Measurements from ENCODE around the gene ASCC3.

The ASCC3 gene

DNA sequence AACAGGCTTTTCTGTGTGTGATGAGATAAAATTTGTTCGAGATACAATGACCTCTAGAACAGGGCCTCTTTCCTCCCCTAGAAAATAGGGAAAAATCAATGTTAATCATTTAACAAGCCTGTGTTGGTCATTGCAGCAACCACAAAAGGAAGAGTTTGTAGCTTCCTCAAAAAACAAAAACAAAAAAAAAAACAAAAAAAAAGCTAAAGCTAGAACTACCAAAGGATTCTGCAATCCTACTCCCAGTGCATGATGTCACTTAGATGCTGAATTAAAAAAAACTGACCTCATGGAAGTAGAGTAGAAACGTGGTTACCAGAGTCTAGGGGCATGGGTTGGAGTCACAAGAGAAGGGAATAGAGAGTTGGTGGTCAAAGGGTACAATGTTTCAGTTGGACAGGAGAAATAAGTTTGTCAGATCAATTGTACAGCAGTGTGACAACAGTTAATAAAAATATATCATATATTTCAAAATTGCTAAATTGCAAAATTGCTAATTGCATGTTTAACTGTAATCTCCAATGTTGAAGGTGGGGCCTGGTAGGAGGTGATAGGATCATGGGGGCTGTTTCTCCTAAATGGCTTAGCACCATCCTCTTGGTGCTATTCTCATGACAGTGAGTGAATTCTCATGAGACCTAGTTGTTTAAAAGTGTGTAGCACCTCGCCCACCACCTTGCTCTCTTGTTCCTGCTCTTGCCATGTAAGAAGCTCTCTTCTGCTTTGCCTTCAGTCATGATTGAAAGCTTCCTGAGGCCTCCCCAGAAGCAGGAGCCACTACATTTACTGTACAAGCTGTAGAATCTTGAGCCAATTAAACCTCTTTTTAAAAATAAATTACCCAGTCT, 253.0 kb downstream of the ASCC3 start:
- Histone ChIP-seq H3K4me2 (ENCODE audit: low read depth, low read length, poor library complexity, severe bottlenecking) (no peak overlapping the region), H2AFZ (ENCODE audit: low read length) (no peak overlapping the region), H4K20me1 (ENCODE audit: insufficient read depth, low read length, poor library complexity, severe bottlenecking) (no peaks in the 10 kb centered on the region), H3K79me2 (ENCODE audit: insufficient read depth, low read length) (no peaks in the 10 kb centered on the region), H3F3A (ENCODE audit: low read depth) (no peaks in the 10 kb centered on the region), H3K9me3 (ENCODE audit: insufficient read depth, low read depth, low read length) (no peaks in the 10 kb centered on the region), H3K9ac (ENCODE audit: low read depth, low read length, poor library complexity, severe bottlenecking) (no peak overlapping the region), H3K4me3 (ENCODE audit: low read length, poor library complexity, severe bottlenecking) (no peak overlapping the region), H3K27me3 (ENCODE audit: insufficient read depth, low read length, poor library complexity, severe bottlenecking) (no peaks in the 10 kb centered on the region), H3K4me1 (ENCODE audit: insufficient read depth, low read length, poor library complexity, severe bottlenecking) (no peaks in the 10 kb centered on the region), H3K36me3 (ENCODE audit: insufficient read depth, low read length) (no peaks in the 10 kb centered on the region), H3K9me2 (replicated peaks; ENCODE audit: low read depth, low read length) (no peaks in the 10 kb centered on the region)
- TF ChIP-seq EZH2phosphoT487 (IDR thresholded peaks at IDR 0.05; ENCODE audit: borderline replicate concordance) = no peak
- TF ChIP-seq, protein P1, sequence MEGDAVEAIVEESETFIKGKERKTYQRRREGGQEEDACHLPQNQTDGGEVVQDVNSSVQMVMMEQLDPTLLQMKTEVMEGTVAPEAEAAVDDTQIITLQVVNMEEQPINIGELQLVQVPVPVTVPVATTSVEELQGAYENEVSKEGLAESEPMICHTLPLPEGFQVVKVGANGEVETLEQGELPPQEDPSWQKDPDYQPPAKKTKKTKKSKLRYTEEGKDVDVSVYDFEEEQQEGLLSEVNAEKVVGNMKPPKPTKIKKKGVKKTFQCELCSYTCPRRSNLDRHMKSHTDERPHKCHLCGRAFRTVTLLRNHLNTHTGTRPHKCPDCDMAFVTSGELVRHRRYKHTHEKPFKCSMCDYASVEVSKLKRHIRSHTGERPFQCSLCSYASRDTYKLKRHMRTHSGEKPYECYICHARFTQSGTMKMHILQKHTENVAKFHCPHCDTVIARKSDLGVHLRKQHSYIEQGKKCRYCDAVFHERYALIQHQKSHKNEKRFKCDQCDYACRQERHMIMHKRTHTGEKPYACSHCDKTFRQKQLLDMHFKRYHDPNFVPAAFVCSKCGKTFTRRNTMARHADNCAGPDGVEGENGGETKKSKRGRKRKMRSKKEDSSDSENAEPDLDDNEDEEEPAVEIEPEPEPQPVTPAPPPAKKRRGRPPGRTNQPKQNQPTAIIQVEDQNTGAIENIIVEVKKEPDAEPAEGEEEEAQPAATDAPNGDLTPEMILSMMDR (conservative IDR thresholded peaks at IDR 0.05; ENCODE audit: low read length) = no peak

DNA sequence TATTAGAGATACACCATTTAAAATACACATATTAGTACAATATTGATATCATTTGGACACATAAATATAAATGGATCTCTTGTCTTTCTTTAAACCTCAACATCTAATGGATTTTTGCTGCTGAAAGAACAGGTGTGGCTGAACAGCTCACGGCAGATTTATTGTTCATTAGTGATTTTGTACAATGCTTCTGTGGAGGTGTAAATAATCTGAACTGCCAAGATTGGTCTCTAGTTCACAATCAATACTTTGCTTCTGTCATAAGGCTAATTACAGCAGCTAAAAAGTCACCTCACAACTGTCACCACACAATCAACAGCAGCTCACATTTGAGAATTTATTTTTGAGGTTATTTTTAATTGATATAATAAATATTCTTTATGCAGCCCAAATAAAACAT, 254.4 kb downstream of the ASCC3 start:
- no peak overlapping the region for H3K4me3 ChIP-seq (ENCODE audit: low read length, poor library complexity, severe bottlenecking)
- no peaks in the 10 kb centered on the region for H3K9me2 ChIP-seq (replicated peaks; ENCODE audit: low read depth, low read length)
- H3K27me3 ChIP-seq (ENCODE audit: insufficient read depth, low read length, poor library complexity, severe bottlenecking) = no peaks in the 10 kb centered on the region
- TF ChIP-seq, protein P1 (conservative IDR thresholded peaks at IDR 0.05; ENCODE audit: low read length) = no peak
- no peak for TF ChIP-seq EZH2phosphoT487 (IDR thresholded peaks at IDR 0.05; ENCODE audit: borderline replicate concordance)
- H4K20me1 ChIP-seq (ENCODE audit: insufficient read depth, low read length, poor library complexity, severe bottlenecking) = no peaks in the 10 kb centered on the region
- H3K9ac ChIP-seq (ENCODE audit: low read depth, low read length, poor library complexity, severe bottlenecking) = no peak overlapping the region
- no peaks in the 10 kb centered on the region for H3F3A ChIP-seq (ENCODE audit: low read depth)
- H2AFZ ChIP-seq (ENCODE audit: low read length) = no peak overlapping the region
- H3K4me2 ChIP-seq (ENCODE audit: low read depth, low read length, poor library complexity, severe bottlenecking) = no peak overlapping the region
- H3K9me3 ChIP-seq (ENCODE audit: insufficient read depth, low read depth, low read length) = no peaks in the 10 kb centered on the region
- no peaks in the 10 kb centered on the region for H3K4me1 ChIP-seq (ENCODE audit: insufficient read depth, low read length, poor library complexity, severe bottlenecking)
- H3K79me2 ChIP-seq (ENCODE audit: insufficient read depth, low read length) = no peaks in the 10 kb centered on the region
- no peaks in the 10 kb centered on the region; the same call in 1 of the 2 replicates for H3K36me3 ChIP-seq (ENCODE audit: insufficient read depth, low read length)

DNA sequence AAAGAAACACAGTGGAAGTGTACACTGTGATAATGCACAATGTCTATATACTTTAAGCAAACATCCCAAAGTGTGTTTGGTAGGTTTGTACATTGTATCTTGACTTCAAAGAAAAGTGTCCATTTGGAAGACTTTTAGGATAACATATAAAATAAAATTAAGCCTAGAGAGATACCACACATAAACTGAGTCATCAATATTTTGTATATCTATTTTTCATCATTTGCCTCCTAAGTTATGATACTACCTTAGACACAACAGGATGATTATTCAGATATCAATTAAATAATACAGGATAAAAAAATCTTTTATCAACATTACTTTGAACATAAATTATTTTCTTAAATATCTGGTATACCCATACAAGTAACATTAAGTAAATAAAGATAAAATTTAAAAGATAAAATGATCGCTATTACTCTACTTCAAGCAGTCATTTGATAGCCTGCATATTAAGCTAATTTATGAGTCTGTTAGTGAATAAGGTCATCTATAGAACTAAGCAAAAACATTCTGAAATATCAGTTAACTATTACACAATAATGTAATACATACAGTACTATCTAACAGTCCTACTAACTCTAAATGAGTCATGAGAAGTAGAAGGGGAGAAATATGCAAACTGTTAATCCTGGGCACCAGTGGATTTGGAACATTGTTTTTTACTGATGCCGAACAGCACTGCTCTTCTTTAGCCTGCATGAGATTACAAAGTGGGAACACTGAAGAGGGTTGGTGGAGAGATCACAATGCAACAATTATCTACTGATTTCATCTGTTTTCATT, 258.0 kb downstream of the ASCC3 start:
- Histone ChIP-seq H3K27me3 (ENCODE audit: insufficient read depth, low read length, poor library complexity, severe bottlenecking) (no peaks in the 10 kb centered on the region), H3K4me1 (ENCODE audit: insufficient read depth, low read length, poor library complexity, severe bottlenecking) (peaks cover 8% of the 10 kb centered on the region), H2AFZ (ENCODE audit: low read length) (no peak overlapping the region), H3K79me2 (ENCODE audit: insufficient read depth, low read length) (no peaks in the 10 kb centered on the region), H3K36me3 (ENCODE audit: insufficient read depth, low read length) (peaks cover 4% of the 10 kb centered on the region; the same call in 1 of the 2 replicates), H3K4me2 (ENCODE audit: low read depth, low read length, poor library complexity, severe bottlenecking) (no peak overlapping the region), H3K4me3 (ENCODE audit: low read length, poor library complexity, severe bottlenecking) (no peak overlapping the region), H4K20me1 (ENCODE audit: insufficient read depth, low read length, poor library complexity, severe bottlenecking) (no peaks in the 10 kb centered on the region), H3K9me2 (replicated peaks; ENCODE audit: low read depth, low read length) (no peaks in the 10 kb centered on the region), H3K9ac (ENCODE audit: low read depth, low read length, poor library complexity, severe bottlenecking) (no peak overlapping the region), H3K9me3 (ENCODE audit: insufficient read depth, low read depth, low read length) (no peaks in the 10 kb centered on the region), H3F3A (ENCODE audit: low read depth) (no peaks in the 10 kb centered on the region)
- TF ChIP-seq, protein P1 (conservative IDR thresholded peaks at IDR 0.05; ENCODE audit: low read length) = no peak
- TF ChIP-seq EZH2phosphoT487 (IDR thresholded peaks at IDR 0.05; ENCODE audit: borderline replicate concordance) = no peak

Data from Loucy (cell line).